Measurements from ENCODE around the gene LRRC75B.
"Not testable (repeated sequence)": the region's sequence is repeated elsewhere in the genome, so short reads cannot be mapped to it uniquely, and the experiment has no call there.

Gene LRRC75B

GRCh38 chr22:24552503-24553286 is 40.2 kb downstream of the LRRC75B start:
- DNase-seq = not testable (repeated sequence)

GRCh38 chr22:24550902-24551435 is 41.9 kb downstream of the LRRC75B start:
- no peak for DNase-seq

GRCh38 chr22:24550028-24550901 is 42.6 kb downstream of the LRRC75B start:
- no peak for DNase-seq

- no peak for DNase-seq
These were observed 44.1 kb downstream of the LRRC75B start for GRCh38 chr22:24548812-24549211.

GRCh38 chr22:24543679-24544243 is 49.1 kb downstream of the LRRC75B start:
- DNase-seq = no peak

- DNase-seq = no peak
These were observed 49.7 kb downstream of the LRRC75B start for GRCh38 chr22:24543185-24543601.

- no peak for DNase-seq
These were observed 50.2 kb downstream of the LRRC75B start for GRCh38 chr22:24542641-24543040.

- no peak for DNase-seq
These were observed 51.0 kb downstream of the LRRC75B start for GRCh38 chr22:24541681-24542515.

GRCh38 chr22:24540470-24540869 is 52.4 kb downstream of the LRRC75B start:
- no peak for DNase-seq

GRCh38 chr22:24536089-24536488 is 56.8 kb downstream of the LRRC75B start:
- DNase-seq = no peak

All from NCI-H1105 (cell line).